Measurements from ENCODE around the gene NCDN.

Gene NCDN

GRCh38 chr1:35554266-35555211, 3.1 kb upstream of the NCDN start:
- in situ Hi-C loops (cut with MboI; ENCODE audit: low sequenced_read_pairs), result no loop called here

- in situ Hi-C loops (cut with MboI; ENCODE audit: low sequenced_read_pairs), result no loop called here
Measured at GRCh38 chr1:35555212-35555584, 2.4 kb upstream of the NCDN start.

GRCh38 chr1:35555601-35556477, 1.8 kb upstream of the NCDN start:
- in situ Hi-C loops (cut with MboI; ENCODE audit: low sequenced_read_pairs), result no loop called here

GRCh38 chr1:35556484-35557117, 998 bp upstream of the NCDN start:
- in situ Hi-C loops (cut with MboI; ENCODE audit: low sequenced_read_pairs), result no loop called here

- in situ Hi-C loops (cut with MboI; ENCODE audit: low sequenced_read_pairs), result no loop called here
Measured at GRCh38 chr1:35557118-35557610, 435 bp upstream of the NCDN start, which contains the start of gene KIAA0319L. KIAA0319L (minus strand) TSS chr1:35557403; CDS start chr1:35554491, 2,912 bp downstream.

GRCh38 chr1:35558374-35559316, 1.0 kb downstream of the NCDN start:
- in situ Hi-C loops (cut with MboI; ENCODE audit: low sequenced_read_pairs), result no loop called here

- in situ Hi-C loops (cut with MboI; ENCODE audit: low sequenced_read_pairs), result no loop called here
Measured at GRCh38 chr1:35559317-35559944, 1.8 kb downstream of the NCDN start.

- in situ Hi-C loops (cut with MboI; ENCODE audit: low sequenced_read_pairs), result loop anchor here (5.0 to 10.0 kb wide), 2 partner anchors 106 to 162 kb away; no protein-coding TSS in a partner anchor
Measured at GRCh38 chr1:35560256-35561225, 2.9 kb downstream of the NCDN start.

- in situ Hi-C loops (cut with MboI; ENCODE audit: low sequenced_read_pairs), result loop anchor here (5.0 to 10.0 kb wide), 2 partner anchors 107 to 161 kb away; no protein-coding TSS in a partner anchor
Measured at GRCh38 chr1:35561297-35561971, 3.8 kb downstream of the NCDN start.

- in situ Hi-C loops (cut with MboI; ENCODE audit: low sequenced_read_pairs), result loop anchor here (5.0 to 10.0 kb wide), 2 partner anchors 107 to 160 kb away; no protein-coding TSS in a partner anchor
Measured at GRCh38 chr1:35561972-35562680, 4.5 kb downstream of the NCDN start.

- in situ Hi-C loops (cut with MboI; ENCODE audit: low sequenced_read_pairs), result loop anchor here (5.0 to 10.0 kb wide), 2 partner anchors 108 to 159 kb away; no protein-coding TSS in a partner anchor
Measured at GRCh38 chr1:35563166-35563565, 5.6 kb downstream of the NCDN start.

- in situ Hi-C loops (cut with MboI; ENCODE audit: low sequenced_read_pairs), result loop anchor here (5.0 to 10.0 kb wide), 2 partner anchors 109 to 158 kb away; no protein-coding TSS in a partner anchor
Measured at GRCh38 chr1:35564037-35564883, 6.7 kb downstream of the NCDN start.

- in situ Hi-C loops (cut with MboI; ENCODE audit: low sequenced_read_pairs), result loop anchor here (5.0 to 10.0 kb wide), 2 partner anchors 110 to 157 kb away; no protein-coding TSS in a partner anchor
Measured at GRCh38 chr1:35564884-35565741, 7.5 kb downstream of the NCDN start.

- in situ Hi-C loops (cut with MboI; ENCODE audit: low sequenced_read_pairs), result loop anchor here (10.0 kb wide), 1 partner anchor 111 kb away; no protein-coding TSS in a partner anchor
Measured at GRCh38 chr1:35565742-35566133, 8.1 kb downstream of the NCDN start.

Data from HL-60/S4 (cell line).